ENCODE measurements around the gene DLX4.

DLX4 gene, protein sequence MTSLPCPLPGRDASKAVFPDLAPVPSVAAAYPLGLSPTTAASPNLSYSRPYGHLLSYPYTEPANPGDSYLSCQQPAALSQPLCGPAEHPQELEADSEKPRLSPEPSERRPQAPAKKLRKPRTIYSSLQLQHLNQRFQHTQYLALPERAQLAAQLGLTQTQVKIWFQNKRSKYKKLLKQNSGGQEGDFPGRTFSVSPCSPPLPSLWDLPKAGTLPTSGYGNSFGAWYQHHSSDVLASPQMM

DNA sequence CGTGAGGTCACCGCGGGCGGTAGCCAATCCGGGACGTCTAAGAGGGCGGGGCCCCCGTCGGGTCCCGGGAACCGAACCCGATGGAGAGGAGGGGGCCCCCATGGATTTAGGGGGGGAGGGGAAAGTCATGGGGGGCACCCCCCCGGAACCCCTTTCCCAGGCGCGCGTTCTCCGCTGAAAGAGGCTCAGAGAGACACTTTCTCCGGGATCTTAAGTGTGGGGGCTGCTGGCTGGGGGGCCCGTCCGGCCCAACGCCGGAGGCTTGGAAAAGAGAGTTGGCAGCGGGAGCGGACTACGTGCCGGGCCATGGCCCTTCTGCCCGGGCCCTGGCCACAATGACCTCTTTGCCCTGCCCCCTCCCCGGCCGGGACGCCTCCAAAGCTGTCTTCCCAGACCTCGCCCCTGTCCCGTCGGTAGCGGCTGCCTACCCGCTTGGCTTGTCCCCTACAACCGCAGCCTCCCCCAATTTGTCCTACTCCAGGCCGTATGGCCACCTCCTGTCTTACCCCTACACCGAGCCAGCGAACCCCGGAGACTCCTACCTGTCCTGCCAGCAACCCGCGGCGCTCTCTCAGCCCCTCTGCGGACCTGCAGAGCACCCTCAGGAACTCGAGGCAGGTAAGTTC lies at the start of gene DLX4:
DLX4 (plus strand) TSS at position 57 of the 626 bp plus-strand sequence; CDS start at position 336, 279 bp downstream.
- no peak for FAIRE-seq

DNA sequence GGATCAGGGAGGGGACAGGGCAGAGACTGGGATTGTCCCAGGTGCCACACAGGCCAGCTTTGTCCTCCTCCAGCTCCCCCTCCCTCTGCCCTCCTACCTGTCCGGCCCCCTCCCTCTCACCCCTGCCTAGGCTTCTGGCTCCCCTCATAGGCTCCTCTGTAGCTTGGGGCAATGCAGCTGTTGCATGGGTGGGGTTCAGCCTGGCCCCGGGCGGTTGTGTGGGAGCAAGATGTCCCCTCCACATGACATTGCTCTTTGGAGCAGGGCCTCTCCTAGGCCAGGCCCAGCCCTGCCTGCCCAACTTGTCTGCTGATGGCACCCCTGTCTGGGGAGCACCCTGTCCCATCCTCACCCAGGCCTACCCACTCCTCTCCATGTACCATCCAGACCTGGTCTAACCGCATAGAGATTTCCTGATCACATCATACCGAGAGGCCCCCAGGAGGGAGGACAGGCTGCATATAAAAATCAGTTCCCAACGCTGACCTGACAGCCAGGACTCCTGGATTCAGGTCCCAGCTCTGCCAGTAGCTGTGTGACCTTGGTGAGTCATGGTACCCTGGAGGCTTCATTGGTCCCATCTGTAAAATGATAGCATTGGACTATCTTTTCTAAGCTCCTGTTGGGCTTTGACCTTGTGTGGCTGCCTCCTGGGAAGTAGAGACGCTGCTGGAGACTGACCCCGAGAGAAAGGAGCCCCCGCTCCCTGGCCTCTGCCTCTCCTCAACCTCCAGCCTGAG lies 48.8 kb upstream of the DLX4 start:
- FAIRE-seq: no peak

DNA sequence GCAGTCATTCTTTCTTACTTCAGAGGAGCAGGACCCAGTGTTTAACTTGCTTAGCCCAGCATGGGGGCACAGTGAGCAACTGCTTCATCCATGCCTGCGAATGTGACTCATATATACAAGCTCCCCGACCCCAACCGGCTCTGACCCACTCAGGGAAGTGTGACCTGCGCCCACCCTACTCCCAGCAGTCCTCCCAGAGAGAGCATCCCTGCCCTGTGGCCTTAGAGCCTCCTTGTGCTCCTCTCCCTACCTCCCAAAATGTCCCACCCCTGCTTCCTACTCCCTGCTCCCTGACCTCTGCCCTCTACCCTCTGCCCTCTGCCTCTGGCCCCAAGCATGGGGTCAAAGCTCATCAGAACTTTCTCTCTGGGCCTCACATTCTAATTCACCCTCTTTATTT lies 46.9 kb upstream of the DLX4 start:
- no peak for FAIRE-seq

DNA sequence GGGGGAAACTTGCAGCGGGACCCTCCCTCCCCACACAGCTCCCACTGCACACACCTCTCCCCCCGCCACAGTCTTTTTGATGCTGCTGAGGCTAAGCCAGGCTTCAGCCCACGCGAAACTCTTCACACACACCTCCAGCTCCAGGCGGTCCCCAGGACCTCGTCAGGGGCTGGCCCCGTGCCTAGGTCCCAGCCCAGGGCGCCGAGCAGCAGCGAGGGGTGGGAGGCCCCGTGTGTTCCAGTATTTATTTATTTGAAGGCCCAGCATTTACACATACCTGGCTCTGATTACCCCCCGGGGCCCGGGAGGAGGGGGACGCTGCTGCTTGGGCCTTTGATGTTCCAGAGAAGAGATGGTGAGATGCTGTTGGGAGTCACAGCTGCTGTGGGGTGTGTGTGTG lies 44.9 kb upstream of the DLX4 start:
- FAIRE-seq: no peak

DNA sequence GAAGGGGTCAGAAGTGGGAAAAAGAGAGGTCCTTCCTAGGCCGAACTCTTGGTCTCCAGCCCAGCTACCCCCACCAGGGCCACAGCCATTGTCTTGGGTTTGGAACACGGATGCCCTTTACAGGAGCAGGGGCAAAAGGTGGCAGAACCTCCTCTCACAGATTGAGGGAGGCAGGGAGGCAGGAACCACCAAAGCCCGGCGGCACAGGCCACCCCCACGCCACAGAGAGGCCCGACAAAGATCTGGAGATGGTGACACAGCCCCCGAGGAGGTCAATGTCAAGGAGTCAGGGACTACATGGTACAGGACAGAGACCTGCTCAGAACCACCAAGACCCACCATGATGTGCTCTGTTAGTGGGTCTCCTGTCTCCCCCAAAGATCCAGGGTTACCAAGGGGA lies 44.4 kb upstream of the DLX4 start:
- no peak for FAIRE-seq

DNA sequence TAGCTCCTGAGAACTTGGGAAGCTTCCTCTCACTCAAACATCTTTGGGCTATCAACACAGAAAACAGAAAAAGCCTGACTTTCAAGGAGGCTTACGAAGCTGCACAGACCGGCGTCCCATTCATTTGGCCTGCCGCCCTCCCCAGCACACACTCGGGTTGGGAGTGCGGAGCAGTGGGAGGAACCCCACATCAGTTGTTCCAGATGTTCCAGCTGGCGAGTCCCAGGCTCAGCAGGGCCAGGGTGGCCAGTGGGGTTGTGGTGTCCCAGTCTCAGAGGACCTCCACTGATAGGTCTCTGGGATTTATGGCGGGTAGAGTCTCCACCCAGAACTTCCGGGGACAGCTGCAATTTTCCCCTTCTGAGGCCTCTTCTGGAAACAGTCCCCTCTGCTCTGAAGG lies 43.1 kb upstream of the DLX4 start:
- FAIRE-seq: no peak

DNA sequence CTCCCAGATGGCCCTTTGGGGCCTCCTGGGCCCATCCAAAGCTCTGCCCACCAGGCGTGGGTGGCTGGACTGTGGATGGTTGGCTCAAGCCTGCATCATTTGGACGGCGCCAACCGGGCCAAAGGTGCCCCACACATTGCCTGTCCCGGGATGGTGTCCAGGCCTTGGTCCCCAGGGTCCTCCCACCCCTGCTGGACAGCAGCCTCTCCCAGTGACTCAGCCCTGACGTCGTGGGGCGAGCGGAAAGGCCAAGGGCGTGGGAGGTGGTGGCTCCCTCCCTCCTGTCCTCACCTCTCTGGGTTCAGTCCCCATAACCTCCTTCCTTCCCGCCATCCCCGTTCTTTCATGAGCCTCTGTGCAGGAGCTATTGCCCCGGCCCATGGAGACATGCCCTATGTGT lies 42.1 kb upstream of the DLX4 start:
- FAIRE-seq: no peak

DNA sequence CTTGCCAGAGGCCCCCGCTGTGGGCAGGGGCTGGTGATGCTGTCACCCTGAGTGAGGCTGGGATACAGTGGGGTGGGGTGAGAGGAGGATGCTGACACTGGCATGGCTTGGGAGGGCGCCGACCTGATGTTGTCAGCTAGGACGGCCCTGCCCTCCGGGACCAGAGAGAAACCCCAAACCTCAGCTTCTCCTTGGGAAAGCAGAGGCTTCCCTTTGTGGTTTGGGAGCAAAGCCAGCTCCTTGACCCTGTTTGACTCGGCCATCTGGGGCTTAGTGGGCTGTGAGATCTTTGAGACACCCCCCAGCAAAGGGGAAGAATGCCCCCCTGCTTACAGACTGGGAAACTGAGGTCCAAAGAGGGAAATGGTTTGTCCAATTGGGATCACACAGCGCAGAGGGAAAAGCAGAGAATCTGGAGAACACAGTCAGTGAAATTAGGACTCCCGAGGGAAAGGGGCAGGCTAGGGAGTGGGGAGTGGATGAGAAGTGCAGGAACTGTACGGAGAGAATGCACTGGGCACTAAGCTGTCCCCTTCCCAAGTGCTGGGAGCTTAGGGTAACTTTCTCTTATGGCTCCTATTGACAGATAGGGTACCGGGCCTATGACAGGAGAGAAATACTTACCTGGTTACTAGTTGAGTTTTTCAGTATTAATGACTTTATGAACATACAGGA lies 40.7 kb upstream of the DLX4 start:
- no peak for FAIRE-seq

DNA sequence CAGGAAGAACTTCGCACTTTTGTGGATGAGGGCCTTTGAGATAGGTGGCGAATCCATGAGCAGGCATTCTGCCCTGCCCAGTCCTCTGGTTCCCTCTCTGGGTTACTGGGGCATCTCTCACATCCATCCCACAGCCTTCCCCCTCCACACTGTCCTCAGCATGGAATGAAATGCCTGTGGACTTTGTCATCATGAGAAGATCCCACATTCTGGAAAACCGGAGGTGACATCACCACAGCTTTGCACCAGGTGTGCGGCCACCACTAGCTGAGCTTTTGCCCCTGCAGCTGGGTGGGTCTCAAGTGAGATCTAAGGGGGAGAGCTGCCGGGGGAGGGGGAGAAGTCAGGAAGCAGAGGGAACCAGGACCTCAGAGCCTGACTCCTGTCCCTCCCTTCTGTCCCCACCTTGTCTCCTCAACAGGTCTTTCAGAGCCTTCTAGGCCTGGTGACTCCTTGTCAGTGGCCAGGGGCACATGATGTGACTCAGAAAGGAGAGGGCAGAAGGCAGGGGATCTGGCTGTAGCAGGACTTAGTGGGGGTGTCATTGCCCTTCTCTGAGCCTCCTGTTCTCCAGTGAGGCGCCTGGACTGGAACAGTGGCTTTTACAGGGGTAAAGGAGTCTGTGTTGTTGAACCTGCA lies 40.0 kb upstream of the DLX4 start:
- FAIRE-seq: no peak

DNA sequence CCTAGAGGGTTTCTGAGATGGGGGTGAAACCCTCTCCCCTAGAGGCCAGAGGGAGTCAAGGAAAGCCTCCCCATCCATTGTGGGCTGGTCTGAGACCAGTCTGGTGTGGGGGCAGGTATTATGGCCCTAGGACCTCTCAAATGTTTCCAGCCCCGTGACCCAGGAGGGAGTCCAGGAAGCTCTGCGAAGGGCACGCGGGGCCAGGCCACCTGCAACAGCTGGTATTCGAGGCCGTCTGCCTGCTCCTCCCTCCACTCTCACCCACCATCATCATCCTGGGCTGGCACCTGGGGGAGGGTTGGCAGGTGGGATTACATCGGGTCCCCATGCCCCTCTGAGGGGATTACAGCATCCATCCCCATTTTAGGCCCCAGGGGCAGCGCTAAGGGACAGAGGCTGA lies 38.1 kb upstream of the DLX4 start:
- no peak for FAIRE-seq

DNA sequence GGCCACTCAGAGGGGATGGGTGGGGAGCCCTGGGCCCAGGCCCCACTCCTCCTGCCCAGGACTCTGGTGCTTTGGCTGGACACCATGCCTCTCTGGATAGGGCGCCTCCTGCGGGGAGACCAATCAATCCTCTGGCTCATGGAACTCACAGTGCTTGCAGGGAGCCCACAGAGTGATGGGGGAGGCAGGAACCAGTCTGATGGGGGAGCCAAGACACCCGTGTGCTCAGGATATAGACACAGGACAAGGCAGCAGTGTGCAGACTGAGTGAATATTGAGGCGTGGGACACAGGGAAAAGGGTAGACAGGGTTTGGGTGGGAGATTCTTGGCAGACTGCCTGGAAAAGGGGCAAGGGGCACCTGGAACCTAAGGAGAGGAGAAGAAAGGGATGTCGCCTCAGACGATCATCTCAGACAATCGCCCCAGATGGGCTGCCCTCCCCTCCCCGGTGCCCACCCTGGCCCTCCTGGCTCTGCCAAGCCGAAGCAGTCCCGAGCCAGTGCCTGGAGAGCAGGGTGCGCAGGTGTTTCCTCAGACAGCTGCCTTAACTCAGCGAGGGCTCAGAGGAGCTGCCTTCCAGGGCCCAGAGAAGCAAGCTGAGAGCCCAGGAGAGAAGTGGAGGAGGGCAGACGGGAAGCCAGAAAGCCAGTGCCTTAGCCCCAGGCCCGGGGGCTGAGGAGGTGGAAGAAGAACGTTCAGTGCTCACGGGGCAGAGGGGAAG lies 37.4 kb upstream of the DLX4 start:
- FAIRE-seq: no peak

DNA sequence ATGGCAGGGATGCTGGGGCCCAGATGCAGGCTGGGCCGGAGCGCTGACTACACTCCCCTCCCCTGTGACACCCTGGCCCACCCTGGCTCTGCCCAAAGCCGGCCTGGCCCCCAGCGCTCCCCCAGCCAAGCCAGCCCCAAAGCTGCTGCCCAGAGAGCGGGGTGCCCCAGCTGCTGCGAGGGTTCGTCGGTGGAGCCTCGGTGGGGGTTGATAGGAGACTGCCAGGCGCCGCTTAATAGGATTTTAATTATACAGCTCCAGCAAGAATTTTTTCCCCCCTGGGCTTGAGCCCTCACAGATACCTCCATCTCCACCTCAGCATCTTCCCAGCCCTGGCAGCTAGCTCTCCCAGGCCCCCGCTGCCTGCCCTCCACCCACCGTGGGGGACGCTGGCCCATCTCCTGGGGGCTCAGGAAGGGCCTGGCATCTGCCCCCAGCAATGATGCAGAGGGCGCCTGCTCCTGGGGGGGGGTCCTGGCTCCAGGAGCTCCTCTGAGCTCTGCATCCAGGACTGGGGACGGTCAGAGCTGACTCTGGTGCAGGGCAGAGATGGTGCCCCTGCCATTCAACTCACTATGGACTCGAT lies 36.8 kb upstream of the DLX4 start:
- no peak for FAIRE-seq

DNA sequence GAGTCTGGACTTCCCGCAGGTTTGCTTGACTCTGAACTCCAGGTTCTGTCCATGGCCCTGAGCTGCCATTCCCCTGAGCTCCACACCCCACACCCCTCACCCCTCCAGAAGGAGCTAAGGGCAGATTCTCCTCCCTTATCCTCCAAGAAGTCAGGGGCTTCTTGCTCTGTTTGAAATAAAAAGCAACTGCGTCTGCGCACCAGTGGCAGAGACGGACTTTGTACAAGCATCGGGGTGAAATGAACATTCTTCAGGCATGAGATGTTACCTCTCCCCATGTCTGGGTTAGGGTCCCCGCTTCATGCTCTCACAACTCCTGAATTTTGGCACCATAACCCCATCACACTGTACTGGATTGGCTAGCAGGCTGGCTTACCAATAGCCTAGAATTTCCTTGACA lies 36.1 kb upstream of the DLX4 start:
- no peak for FAIRE-seq

DNA sequence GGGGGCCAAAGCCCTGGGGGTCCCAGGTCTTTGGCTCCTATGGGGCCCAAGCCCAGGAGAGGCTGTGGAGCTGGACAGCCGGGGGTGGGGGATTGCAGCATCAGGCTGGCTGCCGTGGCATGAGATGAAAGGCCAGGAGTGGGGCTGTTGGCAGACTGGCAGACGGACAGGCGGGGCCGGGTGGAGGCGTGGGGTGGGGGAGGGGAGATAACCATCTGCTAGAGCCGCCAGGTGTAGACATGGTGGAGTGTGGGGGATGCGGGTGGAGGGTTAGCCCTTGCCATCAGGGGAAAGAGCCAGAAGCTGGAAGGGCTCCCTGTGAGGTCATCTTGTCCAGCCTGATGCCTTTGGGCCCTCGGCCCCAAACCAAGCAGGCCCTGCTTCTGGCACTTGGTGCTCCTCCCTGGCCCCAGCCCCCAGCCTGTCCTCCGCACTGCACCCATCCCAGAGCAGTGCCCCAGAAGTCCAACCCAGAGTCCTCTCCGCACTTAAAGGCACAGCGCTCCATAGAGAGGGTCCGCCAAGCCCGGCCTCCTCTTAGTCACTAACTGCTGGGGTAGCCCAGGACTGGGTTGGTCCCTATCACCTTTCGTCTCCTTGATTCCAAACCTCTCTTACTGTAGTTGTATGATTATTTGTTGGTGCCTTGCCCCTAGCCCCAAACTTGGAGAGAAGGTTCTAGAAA lies 33.3 kb upstream of the DLX4 start:
- no peak for FAIRE-seq

DNA sequence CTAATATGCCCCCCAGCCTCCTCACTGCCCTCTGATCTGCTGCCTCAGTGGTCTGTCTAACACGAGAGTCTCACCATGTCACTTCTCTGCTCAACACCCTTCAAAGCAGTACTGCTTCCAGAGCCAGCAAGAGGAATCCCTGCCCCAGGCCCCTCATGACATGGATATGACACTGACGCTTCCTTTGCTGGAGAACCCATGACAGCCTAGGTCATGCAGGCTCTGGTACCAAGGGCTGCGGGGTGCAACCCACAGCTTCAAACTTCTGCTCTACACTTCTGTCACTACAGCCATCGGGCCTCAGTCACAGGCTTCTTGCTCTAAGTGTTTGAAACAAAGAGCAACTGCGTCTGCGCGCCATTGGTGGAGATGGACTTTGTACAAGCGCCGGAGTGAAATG lies 32.6 kb upstream of the DLX4 start:
- FAIRE-seq: no peak

DNA sequence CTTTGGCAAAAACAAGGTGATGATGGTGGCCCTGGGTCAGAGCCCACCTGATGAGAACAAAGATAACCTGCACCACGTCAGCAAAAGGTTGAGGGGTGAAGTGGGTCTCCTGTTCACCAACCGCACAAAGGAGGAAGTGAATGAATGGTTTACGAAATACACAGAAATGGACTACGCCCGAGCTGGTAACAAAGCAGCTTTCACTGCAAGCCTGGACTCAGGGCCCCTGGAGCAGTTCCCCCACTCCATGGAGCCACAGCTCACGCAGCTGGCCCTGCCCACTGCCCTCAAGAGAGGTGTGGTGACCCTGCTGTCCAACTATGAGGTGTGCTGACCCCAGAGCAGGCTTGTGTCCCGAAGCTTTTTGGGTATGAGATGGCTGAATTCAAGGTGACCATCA lies 29.7 kb upstream of the DLX4 start:
- FAIRE-seq: no peak

DNA sequence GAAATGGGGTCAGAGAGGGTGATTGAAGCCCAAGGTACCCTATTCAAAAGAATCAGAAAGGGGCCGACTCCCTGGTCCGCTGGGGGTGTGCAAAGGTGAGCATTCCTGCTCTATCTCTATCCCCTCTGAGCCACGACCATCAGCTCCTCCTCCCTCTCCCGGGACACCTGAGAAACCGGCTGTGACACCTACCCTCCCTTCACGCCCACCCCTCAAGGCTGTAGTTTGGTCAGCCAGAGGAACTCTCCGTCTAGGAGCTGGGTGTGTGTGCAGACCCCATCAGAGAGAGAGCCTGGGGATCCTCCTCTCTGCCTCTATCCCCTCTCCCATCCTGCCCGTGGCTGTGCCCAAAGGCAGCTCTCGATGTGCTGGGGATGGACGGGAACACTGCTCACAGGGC lies 27.6 kb upstream of the DLX4 start:
- FAIRE-seq: no peak

DNA sequence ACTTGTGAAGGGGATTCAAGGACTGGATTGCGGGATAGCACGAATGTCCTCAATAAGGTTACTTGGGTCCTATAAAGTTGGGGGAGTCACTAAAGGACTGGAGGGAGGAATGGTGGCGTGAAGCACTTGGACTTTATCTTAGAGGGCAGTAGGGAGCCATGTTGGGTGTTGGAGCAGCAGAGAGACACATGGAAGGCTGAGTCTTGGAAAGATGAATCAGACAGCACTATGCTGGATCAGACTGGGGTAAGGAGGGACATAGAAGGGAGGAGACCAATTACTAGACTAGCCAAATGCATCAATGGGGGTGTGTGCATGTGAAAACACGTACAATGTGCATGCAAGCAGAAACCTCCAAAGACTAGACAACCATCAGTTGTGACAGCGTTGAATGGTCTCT lies 26.0 kb upstream of the DLX4 start:
- FAIRE-seq: no peak

DNA sequence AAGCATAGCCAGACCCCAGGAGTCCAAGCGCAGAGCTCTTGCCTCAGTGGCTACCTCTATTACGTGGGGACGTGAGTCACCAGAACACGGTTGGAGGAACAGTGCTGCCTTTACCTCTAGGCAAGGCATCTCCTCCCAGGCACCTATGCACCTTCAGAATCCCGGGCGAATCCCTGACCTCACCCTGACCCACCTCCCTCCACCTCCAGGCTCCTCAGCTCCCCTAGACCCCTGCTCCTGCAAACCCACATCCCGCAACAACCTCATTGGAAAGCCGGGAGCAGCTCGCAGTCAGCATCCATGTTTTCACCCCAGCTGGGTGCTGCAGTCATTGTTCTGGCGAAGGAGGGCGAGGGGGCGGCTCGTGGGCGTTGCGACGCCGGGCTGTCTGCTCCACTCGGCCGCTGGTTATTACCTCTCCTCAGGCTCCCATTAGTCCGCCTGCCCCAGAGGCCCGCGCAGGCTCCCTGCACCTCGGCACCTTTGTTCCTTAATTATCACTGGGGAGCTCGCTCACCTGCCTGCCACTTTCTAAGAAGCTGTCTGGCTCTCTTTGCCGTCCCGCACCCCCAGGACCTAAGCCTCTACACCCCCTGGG lies 24.6 kb upstream of the DLX4 start:
- FAIRE-seq: no peak

DNA sequence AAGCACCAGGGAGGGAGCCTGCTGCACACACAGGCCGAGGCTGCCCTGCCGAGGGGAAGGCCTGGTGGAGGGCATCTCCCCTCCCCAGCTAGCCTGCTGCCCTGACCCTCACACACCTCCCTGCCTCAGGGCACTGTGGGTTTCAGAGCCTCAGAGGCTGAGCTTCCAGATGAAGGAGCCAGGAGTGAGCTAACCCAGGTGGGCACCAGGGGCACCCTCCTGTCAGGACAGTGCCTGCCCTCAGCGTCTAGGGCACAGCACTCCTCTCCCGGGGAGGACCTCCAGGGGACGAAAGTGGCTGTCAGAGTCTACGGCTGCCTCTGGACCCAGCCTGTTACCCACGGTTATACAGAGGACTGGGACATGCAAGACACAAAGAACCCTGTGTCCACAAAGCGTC lies 22.8 kb upstream of the DLX4 start:
- no peak for FAIRE-seq

DNA sequence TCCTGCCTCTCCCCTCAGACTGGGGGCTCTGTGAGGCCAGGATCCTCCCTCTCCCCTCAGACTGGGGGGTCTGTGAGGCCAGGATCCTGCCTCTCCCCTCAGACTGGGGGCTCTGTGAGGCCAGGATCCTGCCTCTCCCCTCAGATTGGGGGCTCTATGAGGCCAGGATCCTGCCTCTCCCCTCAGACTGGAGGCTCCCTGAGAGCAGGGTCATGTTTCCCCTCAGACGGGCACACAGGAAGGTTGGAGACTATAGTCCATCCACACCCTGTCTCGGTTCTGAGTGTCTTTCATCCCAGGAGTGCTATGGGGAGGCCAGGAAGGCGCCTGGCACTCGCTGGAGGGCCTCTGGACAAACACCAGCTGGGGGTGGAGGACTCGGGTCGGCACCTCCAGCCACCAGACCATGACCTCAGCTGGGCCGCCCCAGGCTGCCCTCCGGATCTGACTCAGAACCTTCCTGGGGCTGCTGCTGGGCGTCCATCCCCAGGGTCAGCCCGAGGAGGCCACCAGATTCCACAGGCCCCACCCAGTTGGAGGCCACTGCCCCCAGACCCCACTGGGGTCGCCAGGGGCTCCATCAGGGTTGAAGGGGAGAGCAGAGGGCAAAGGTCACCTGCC lies 21.9 kb upstream of the DLX4 start:
- no peak for FAIRE-seq
